Left renal pelvis (tissue), 4 donors: Measurements from ENCODE around the gene C4BPA. TPM values are rescaled to one million over a fixed set of nuclear protein-coding genes. Genes with fewer than 3 reads are reported as not detected.
A peak's percentile ranks its signal among the peaks of the same experiment; 100 is the strongest.

ENCODE experiments used
- DNase-seq, 4 donors: peaks; one replicate each; pipeline ENCODE4 v3.0.0-alpha.2; 2013; ENCODE audit warnings: low read depth in 4 of 4, low spot score in 3 of 4
- polyA plus RNA-seq, 4 donors: library from polyadenylated mRNA; unstranded; fragments of 120-200 nt; gene quantifications; one replicate each; pipeline ENCODE4 v1.2.1, GENCODE V29; 2013; ENCODE audit not compliant: insufficient read length in 4 of 4

The C4BPA gene
- polyA plus RNA-seq, 4 donors, result 0.33 to 0.64 (median 0.46) TPM

DNA sequence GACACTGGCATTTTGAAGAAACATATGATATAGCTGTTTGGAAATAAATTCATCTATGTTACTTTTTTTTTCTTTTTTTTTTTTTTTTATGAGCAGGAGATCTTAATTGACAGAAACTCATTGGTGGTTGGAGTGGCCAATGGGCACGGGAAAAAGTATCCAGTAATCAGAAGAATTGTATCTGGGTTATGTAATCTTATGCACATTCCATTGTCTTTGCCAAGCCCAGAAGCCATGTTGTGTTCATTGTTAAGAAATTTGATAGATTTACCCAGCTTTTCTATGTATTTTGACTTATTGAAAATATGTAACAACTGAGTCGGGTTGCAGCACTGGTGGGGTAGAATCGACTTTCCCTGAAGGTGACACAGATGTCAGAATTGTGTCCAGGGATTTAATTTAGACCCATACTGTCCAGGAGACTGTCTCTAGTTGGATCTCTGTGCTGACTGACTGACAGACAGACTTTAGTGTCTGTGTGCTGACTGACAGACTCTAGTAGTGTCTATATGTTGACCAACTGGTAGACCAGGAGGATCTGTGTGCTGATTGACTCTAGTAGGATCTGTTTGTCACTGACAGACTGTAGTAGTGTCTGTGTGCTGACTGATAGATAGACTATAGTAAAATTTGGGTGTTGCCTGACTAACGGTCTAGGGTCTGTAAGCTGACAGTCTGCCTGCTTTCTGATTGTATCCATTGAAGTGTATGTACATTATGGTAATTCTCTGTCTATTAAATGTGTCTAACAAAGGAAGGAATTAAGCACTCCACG, 27.7 kb upstream of the C4BPA start:
- no peak for DNase-seq

DNA sequence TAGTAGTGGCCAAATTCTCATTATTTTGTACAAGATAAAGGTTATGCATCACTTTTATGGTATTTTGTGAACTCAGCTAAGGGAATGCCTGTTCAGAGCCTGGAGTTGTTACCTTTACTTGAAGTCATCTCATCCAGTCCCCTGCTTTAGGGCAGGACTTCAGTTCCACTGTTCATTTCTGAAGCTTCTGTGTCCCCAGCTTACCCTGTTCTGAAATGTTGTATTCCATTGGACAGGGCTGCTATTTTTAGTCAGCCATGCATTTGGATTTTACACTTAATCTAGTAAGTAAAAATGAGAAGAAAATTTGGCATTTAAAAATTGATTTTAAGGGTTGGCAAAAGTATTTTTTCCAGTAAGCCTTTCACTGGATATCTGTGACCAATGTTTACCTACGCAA, 27.0 kb upstream of the C4BPA start:
- no peak for DNase-seq

DNA sequence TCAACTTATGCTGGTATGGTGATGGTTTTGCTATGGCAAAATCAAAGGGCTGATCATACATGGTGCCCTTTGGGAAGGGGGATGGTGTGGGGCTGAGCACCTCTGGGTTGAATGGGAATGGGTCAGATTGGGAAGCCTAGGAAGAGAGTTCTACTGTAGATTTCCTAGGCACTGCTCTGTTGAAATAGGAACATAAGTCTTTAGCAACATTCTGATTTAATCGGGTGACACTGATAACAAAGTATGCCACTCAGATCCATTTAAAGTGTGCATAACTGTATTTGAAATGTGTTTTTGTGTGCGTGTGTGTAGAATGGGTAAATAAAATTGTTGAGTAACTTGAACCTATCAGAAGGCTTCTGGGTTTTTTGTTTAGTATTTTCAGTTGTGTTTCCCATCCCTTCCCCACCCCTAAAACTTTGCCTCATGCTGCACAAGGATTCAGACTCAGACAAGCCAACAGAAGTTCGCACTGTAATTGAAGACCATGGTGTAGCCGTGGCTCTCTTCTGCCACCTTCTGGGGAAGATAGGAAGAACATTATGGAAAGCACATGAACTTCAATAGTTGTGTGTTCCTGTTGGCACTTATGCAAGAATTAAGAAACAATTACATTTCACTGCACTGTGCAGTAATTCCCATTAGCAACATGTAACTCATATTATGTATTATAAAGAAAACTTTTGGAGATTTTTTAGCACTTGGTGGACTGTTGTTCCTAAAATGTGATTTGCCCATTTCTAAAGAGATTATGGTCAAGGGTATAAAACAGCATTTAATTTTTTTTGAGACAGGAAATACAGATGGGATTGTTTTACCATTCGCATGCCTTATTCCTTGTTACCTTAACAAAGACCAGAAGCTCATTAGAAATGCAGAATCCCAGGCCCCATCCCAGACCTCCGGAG, 26.3 kb upstream of the C4BPA start:
- DNase-seq, result peak in 3 of 4 donors; percentile 66 to 75 (median 69)

DNA sequence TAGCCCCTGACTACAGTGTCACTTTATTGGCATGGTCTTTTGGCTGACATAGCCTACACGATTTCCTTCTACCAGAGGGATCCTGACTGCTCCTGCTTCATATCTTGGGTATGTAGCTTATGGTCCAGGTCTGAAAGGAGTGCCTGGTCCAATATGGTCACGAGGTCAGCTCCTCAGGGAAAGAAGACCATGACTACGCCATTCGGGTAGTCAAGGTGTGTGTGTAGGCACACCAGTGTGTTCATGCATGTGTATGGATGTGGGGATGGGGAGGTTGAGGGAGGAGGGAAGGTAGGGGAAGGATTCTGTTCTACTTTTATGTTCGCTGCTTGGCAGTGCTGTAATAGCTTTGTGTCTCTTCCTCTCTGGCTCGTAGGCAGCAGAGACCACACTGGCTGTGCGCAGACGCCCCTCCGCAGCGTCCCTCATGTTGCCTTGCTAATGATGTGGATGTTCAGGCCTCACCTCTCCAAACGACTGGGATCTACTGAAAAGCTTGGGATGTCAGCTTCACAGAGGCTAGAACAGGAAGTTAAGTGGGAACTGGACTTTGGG, 25.4 kb upstream of the C4BPA start:
- no peak for DNase-seq

DNA sequence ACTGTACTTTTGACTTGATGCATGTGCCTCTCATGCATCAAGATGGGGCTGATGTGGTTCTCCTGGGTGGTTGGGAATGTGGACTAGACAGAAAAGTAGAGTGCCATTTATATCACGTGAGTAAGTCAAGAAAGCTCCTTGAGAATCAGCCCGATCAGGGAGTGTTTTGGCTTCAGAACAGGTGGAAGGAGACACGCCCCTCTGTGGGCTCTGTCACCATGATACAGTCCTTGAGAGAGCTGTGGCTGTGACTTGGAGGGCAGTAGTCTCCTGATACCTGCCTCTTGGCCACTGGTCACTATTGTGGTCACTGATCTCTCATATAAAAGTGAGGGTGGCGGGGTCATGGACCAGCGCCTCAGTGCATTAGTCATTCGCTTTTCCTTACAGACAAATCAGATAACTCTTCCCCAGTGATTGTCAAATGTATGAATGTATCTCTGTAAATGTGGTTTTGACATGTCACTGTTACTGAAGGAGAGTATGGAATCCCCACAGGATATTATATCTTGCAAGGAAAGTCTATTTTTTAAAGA, 24.3 kb upstream of the C4BPA start:
- no peak for DNase-seq

DNA sequence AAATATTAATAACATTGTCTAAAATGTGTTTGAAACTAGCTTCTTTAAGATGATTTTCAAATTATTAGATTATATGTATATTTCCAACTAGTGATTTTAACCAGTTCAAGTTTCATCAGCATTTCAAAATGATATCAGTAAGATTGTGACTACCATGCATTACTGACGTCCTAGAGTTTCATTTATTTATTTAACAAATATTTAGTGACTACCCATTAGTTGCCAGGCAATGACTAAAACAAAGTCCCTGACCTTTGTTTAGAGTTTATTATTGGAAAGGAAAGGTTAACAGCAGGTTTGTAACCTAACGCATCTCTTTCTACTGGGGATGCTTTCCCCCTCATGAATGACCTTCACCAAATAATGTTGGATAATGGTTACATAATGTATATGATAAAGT, 22.9 kb upstream of the C4BPA start:
- no peak for DNase-seq

DNA sequence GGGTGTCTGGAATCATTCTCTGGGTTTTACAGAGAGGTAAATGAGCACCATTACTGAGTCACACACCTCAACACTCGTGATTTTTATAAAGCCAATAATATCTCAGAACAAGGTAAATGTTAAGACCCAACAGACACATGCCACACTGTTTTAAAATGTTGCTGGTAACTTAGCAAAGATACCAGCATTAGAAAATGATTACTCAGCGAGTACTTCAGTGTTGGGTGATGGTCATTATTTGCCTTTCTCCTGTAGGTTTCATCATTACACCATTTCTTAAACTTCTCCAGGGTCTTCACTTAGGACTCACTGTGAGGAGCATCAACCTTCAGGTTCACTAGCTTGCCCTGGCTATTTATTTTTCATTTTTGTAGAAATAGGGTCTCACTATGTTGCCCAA, 22.2 kb upstream of the C4BPA start:
- DNase-seq, result no peak

DNA sequence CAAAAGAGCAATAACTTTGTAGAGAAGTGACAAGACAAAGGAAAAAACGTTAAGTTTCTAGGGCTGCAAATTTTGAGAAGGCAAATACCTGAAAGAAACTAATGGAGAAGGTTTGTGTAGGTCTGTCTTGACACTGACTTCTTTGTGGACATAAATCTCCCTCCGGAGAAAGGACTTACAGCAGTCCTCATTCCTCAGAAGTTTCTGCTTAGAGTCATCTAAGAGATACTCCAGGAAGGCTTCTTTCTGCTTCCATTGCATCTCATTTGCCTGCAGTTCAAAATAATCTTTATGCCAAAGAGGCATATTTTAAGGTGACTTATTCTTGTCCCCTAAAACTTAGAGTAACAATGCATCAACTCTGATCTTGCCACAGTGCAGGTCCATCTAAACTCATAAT, 19.8 kb upstream of the C4BPA start:
- no peak for DNase-seq

DNA sequence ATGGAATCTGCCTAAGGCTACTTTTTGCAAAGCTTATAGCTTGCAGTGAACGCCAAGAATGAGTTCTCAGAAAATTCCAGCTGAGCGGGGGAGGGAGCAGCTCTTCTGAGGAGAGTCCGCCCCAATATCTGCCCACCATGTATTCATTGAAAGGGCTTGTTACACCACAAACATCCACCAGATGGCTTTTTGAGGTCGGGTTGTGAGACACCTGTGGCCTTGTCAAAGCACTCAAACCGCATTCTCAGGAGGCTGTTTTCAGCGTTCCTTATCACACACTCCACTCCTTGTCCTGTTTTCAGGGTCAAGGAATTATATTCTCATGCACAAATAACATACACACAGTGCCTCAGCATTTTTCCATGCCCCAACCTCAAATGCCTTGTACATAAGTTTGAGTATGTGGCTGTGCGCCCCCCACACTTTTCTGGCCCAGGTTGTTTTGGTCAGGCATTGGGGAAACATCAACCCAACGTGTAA, 19.3 kb upstream of the C4BPA start:
- peak in 2 of 4 donors; percentile 54 to 60 for DNase-seq

DNA sequence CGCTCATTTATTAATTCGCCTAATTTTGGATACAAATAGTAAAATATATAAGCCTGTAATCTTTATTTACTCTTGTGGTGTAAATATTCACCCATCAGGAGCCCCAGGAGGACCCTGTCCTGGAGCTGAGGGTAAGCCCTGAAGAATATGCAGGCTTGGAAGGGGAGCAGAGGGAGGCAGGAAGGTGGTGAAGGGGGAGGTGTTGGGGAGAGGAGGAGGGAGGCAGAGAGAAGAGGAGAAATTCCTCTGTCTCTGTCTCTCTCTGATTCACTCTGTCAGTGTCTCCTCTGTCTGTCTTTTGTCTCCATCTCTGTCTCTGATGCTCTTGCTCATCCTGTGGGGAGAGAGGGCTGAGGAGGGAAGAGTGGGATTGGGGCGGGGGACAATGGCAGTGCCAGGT, 18.1 kb upstream of the C4BPA start:
- no peak for DNase-seq

DNA sequence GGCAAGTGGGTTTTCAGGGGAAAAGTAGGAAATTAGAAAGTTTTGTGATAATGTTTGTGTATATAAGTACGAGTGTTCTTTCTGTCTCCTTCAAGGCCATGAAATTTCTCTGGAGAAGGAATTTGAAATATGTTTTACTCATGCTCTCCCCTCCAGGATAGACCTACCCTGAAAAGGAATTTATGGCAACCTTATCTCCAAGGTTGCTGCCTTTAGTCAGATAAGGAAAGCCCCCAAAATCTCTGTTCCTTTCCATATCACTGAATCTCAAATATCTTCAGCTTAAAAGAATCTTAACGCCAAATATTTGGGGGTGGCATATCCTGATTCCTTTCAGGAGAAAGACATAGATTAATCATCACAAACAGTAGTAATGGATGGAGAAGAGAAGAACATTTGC, 15.9 kb upstream of the C4BPA start:
- DNase-seq, result no peak

DNA sequence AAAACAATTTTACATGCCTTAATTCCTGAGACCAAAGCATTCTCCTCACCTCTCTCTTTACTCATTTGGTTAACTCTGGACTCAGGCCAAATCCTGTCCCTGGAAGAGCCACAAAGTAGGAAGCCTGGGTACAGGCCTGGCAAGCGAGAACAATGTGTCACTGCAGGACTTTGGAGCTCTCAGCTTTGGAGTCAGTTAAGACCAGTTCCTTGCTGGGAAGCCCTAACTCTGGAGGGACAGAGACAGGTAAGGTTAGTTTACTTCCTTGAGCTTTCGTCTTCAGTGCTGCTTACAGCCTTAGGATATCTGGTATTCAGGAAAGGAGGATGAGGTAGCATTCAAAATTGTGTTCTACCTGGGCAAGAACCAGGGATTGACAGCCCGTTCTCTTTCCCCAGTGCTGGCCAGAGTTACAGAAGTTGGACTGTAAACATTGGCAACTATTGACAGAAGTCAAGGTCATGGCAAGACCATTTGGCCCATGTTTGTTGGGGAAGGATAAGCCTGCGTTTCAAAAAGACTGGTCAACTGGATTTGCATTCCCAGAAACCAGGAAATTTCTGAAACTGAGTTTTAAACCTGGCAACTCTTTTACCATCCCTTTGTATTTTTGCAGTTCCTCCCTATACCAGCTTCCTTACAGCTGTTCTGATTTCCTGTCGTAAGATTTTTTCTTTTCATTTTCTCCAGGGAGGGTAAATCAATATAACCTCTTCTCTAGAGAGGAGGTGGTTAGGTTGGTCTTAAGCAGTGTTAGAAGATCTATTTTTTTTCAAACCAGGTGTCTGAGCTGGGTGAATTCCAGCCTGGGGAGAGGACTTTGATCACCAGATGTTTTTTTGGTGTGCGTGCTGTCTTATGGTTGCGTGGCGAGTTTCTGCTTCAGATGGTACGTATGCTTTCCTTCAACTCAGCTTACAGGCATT, 15.1 kb upstream of the C4BPA start, which contains the start of gene C4BPB:
TSS of gene C4BPB (plus strand) at position 160 of the 926 bp plus-strand sequence. CDS start at position 832, 672 bp downstream.
- DNase-seq, result no peak

DNA sequence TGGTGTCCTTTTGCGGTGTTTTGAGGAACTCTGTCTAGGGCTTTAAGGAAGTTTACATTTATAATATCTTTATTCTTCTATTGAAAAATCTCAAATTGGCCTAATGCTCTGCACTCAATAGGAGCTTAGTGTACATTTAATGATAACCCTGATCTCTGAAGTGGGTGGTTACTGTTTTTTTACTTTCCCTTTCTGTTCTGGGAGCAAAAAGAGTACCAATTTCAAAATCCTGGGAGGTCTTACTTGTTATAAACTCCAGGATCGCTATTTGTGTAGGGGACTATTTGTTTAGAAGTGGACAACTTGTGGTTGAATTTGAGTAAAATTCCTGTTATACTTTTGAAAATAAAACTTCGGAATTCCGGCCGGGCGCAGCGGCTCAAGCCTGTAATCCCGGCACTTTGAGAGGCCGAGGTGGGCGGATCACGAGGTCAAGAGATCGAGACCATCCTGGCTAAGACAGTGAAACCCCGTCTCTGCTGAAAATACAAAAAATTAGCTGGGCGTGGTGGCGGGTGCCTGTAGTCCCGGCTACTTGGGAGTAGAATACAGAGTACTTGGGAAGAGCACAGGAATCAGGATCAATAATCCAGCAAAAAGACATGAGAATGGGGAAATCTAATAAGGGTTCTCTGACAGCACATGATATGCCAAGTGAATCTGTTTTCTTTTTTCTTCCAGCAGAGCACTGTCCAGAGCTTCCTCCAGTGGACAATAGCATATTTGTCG, 14.2 kb upstream of the C4BPA start:
- DNase-seq, result no peak

DNA sequence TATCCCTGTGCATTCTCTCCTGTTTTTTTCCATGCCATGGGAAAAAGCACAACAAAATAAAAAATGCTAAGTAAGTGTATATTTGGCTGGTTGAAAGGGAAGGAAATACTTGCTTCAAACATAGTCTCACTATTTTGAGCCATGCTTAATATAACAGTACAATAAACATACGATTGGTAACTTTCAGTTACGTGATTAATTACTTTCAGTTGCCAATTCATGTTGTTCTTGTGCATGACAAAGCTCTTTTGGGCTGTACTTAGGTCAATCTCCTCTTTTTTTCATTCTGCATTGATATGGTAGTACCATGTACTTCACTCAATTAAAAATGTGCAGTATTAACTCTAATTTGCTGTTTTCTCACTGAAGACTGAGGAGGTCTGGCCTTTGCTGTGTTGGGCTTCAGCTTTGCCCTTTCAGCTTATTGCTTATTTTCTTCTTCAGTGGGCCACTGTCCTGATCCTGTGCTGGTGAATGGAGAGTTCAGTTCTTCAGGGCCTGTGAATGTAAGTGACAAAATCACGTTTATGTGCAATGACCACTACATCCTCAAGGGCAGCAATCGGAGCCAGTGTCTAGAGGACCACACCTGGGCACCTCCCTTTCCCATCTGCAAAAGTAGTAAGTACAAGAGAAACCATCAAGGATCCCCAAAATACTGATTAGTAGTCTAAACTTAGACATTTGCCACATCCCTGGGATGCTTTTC, 12.7 kb upstream of the C4BPA start:
- DNase-seq, result no peak

DNA sequence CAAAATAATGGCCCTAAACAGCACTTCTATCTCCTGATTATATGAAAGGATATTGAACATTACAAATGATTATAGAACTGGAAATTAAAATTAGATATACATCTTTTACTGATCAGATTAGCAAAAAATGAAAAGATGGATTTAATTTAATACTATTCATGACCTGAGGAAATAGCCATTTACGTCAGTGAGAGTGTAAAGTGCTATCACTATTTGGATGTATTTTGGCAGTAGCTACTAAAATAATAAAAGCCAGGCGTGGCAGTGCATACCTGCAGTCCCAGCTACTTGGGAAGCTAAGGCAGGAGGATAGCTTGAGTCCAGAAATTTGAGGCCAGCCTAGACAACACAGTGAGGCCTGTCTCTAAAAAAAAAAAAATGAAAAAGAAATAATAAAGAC, 10.1 kb upstream of the C4BPA start:
- DNase-seq, result no peak

DNA sequence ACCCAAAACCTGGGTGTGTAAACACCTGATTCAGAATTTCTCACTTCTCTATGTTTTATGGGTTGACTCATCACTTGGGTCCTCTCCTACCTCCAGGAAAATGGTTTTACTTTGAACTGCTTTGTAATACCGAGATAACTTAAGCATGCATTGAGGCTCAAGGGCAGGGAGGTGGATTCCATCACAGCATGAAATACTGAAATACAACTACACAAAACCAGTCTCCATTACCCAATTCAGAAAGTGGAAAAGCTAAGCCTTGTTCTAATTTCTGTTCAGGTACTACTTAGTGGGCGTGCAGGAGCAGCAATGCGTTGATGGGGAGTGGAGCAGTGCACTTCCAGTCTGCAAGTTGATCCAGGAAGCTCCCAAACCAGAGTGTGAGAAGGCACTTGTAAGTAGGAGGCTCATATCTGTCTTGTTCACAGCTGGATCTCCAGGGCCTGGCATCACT, 6.1 kb upstream of the C4BPA start:
- DNase-seq, result no peak

DNA sequence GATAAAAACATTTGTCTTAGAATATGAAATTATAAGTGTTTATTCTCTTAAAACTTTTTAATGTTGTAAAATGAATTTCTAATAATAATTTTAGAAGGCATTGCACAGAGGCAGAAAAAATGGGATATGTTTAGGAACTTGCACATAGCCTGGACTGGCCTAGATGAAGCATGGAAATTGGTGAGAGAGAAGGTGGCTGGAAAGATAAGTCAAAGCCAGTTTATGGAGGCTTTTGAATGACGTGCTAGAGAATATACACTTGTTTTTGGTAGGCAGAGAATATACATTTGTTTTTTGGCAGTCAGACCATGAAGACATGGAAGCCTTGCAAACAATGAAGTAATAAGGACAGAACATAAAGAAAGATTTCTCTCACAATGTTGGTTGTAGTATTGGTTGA, 2.3 kb upstream of the C4BPA start:
- no peak for DNase-seq

DNA sequence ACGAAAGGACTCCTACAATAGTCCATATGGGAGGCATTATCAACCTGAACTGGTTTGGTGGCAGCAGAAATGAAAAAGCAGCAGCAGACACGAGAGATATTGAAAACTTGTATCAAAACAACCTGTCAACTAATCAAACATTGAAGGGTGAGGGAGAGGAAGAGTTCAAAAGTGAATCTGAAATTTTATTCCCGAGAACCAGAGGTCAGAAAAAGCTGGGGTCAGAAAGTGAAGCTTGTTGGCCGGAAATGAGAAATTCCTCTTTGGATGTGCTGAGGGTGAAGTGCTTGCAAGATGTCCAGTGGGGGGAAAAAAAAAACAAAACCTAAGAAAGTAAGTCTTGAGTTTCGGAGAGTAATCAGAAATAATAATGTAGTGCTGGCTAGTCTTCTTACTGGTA, 1.9 kb upstream of the C4BPA start:
- DNase-seq, result no peak

DNA sequence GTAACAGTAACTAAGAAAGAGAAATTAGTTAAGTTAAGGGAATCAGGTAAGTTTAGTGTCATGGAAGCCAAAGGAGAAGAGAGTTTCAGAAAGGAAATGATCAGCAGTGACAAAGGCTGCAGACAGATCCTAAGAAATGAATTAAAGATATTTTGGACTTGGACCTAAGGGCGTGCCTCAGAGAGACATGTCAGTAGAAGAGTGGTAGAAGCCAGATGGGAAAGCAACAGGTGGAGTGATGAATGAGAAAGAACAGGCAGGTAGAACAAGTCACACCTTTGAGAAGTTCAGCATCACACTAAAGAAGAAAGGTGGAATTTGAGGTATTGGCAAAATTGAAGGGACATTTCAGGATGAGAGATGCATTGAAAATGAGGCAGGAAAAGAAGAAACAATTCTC, 1.4 kb upstream of the C4BPA start:
- no peak for DNase-seq
